ENCODE data around the gene UBE2N. TPM values are rescaled to one million over a fixed set of nuclear protein-coding genes. Genes with fewer than 3 reads are reported as not detected.

UBE2N gene
- total and polyA plus RNA-seq, 11 donors: 53.6 to 107 (median 88.1) TPM

DNA sequence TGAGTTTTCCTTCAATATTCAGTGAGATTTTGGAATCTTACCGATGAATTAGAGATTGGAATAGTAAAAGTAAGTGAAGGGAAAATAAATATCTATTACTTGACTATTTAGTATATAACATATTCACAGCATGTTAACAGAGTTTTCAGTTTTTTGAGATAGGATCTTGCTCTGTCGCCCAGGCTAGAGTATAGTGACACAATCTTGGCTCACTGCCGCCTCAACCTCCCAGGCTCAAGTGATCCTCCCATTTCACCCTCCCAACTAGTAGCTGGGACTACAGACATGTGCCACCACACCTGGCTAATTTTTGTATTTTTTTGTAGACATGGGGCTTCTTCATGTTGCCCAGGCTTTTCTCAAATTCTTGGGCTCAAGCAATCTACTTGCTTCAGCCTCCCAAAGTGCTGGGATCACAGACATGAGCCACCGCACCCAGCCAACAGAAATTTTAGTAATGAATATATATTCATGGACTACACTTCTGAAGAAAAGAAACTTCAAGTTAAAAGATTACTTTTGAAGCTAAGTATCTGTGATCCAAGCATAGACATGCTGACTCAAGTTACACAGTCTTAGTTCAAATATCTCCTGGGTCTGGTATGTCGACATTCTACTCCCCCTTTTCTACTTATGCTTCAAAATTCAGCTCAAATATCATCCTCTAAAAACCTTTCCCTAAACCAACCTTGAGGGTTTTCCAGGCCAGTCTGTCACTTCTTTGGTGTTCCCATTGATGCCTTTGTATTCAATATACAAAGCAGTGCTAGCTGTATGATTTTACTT is 13.8 kb downstream of the UBE2N start:
- TF ChIP-seq CTCF (IDR thresholded peaks at IDR 0.05): no peak
- TF ChIP-seq POLR2A (IDR thresholded peaks at IDR 0.05): no peak
- no peaks in the 10 kb centered on the region for H3K27me3 ChIP-seq
- 67 to 75% (median 71%) methylated on average over 5 of the region's 5 CpGs for WGBS, 4 donors
- intact Hi-C loops (cut with DNase I): loop anchor here in 2 of 10 donors (10.0 kb wide), 1 partner anchor 643 kb away; no protein-coding TSS in a partner anchor
- peaks cover 8 to 94% (median 67%) of the 10 kb centered on the region in 12 donors for H3K4me1 ChIP-seq
- no peaks in the 10 kb centered on the region for H3K36me3 ChIP-seq
- DNase-seq: no peak
- peak overlapping the region in 4 of 12 donors; percentile 7 to 19 (median 12) for H3K27ac ChIP-seq
- H3K9me3 ChIP-seq: no peaks in the 10 kb centered on the region
- ATAC-seq: peak in 1 of 4 donors; percentile 41
- no peak overlapping the region for H3K4me3 ChIP-seq

DNA sequence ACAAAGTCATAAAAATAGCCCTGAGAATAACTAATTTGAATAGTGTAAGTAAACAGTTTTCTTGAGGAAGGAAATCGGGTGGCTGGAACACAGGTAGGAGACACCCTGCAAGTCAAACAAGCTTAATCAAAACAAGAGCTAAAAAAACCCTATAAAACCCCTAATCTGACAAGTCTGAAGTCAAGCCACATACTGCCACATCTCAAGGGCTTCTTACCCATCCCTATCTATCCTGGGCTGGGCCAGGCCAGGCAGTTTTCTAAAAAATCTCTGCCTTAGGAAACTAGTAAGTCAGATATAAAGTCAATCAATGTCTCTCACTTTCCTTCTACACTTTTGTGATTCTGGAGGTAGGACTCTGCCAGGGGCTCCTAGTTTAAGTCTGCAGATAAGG is 15.3 kb downstream of the UBE2N start:
- DNase-seq (no peak), ATAC-seq (no peak)
- H3K9me3 ChIP-seq: no peaks in the 10 kb centered on the region
- no peak for TF ChIP-seq POLR2A (IDR thresholded peaks at IDR 0.05)
- no peak for TF ChIP-seq CTCF (IDR thresholded peaks at IDR 0.05)
- no peaks in the 10 kb centered on the region for H3K36me3 ChIP-seq
- intact Hi-C loops (cut with DNase I): loop anchor here in 2 of 10 donors (10.0 kb wide), 1 partner anchor 642 kb away; no protein-coding TSS in a partner anchor
- H3K27ac ChIP-seq: peak overlapping the region in 7 of 12 donors; percentile 13 to 43 (median 35)
- WGBS, 4 donors: 16 to 52% (median 35%) methylated on average over 1 of the region's 1 CpG
- H3K27me3 ChIP-seq: no peaks in the 10 kb centered on the region
- H3K4me1 ChIP-seq: peaks cover 8 to 96% (median 63%) of the 10 kb centered on the region in 12 donors
- no peak overlapping the region for H3K4me3 ChIP-seq

DNA sequence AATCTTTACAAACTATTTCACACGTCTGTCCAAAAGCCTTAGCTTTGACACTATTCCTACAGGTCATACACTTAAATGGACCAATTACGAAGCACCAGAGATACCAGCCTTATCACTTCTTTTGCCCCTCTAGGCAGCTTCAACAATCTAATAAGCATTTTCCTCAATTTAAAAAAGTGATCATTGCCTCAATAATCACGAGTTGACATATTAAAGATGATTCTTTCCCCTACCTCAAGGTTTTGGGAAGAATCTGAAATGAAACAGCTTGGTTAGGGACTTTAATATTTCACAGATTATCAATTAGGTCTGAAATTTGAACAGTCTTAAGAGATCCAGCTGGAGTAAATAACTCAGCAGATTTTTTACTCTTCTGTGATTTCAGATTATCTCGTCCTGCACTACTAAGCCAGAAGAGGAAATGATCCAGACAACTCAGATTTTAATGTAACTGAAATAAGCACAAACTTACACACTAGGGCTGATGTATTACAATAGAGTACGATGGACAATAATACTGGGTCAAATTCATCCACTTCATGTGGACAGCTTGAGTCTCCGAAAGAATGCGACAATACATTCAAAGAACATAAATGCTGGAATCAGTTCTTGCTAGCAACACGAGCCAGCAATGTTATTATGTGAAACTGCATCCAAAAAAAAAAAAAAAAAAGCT is 15.9 kb downstream of the UBE2N start:
- H3K27ac ChIP-seq: peak overlapping the region in 8 of 12 donors; percentile 13 to 43 (median 32)
- WGBS, 4 donors: 28 to 42% (median 35%) methylated on average over 8 of the region's 8 CpGs
- H3K4me1 ChIP-seq: peaks cover 8 to 95% (median 60%) of the 10 kb centered on the region in 12 donors
- no peaks in the 10 kb centered on the region for H3K36me3 ChIP-seq
- intact Hi-C loops (cut with DNase I): loop anchor here in 2 of 10 donors (10.0 kb wide), 1 partner anchor 641 kb away; no protein-coding TSS in a partner anchor
- no peaks in the 10 kb centered on the region for H3K9me3 ChIP-seq
- H3K27me3 ChIP-seq: no peaks in the 10 kb centered on the region
- no peak overlapping the region for H3K4me3 ChIP-seq
- no peak for ATAC-seq
- DNase-seq: no peak
- TF ChIP-seq CTCF (IDR thresholded peaks at IDR 0.05): no peak
- TF ChIP-seq POLR2A (IDR thresholded peaks at IDR 0.05): no peak

DNA sequence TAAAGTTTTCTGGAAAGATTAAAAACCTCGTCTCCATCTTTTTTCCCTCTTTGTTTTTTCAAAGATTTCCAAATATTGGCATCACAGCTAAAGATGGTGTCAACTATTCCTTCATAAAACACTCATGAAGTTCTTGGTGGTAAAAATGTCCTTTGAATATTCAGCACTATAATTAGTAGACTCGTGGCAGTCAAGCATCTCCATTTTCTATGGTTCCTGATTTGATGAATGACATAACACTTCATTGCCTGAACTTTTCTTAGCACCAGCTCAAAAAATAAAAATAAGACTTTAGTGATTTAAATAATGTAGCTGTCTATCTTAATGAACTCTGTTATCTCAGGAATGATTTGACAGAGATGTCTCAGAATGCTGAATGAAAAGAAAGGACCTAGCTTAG is 19.7 kb downstream of the UBE2N start:
- intact Hi-C loops (cut with DNase I): loop anchor here in 2 of 10 donors (5.0 to 10.0 kb wide), 2 partner anchors 435 to 637 kb away; no protein-coding TSS in a partner anchor
- no peak for ATAC-seq

More for the DNA sequence above, 19.7 kb downstream of the UBE2N start:
- Histone ChIP-seq H3K36me3 (no peaks in the 10 kb centered on the region), H3K9me3 (no peaks in the 10 kb centered on the region), H3K4me1 (peaks cover 8 to 80% (median 51%) of the 10 kb centered on the region in 12 donors), H3K27ac (no peak overlapping the region), H3K4me3 (no peak overlapping the region), H3K27me3 (no peaks in the 10 kb centered on the region)
- TF ChIP-seq CTCF (IDR thresholded peaks at IDR 0.05) (no peak), POLR2A (IDR thresholded peaks at IDR 0.05) (no peak)
- 46 to 53% (median 50%) methylated on average over 2 of the region's 2 CpGs for WGBS, 4 donors
- no peak for DNase-seq
